Measurements from ENCODE around the gene TRAPPC1.

TRAPPC1 gene

GRCh38 chr17:7897090-7897489, 34.7 kb downstream of the TRAPPC1 start:
- DNase-seq = no peak

GRCh38 chr17:7894866-7895265, 36.9 kb downstream of the TRAPPC1 start:
- no peak for DNase-seq

GRCh38 chr17:7894226-7894625, 37.5 kb downstream of the TRAPPC1 start:
- no peak for DNase-seq

GRCh38 chr17:7893187-7893880, 38.4 kb downstream of the TRAPPC1 start:
- DNase-seq = no peak

GRCh38 chr17:7889166-7889955, 42.4 kb downstream of the TRAPPC1 start:
- peak; percentile 99 for DNase-seq

GRCh38 chr17:7888184-7888920, 43.4 kb downstream of the TRAPPC1 start, which contains the start of gene CHD3:
Gene CHD3, plus strand, starts transcription at chr17:7888789. Its CDS starts 212 bp downstream, at chr17:7889001.
- peak; percentile 94 for DNase-seq

GRCh38 chr17:7887482-7888183, 44.1 kb downstream of the TRAPPC1 start:
- peak; percentile 99 for DNase-seq

GRCh38 chr17:7887038-7887481, 44.7 kb downstream of the TRAPPC1 start:
- DNase-seq = peak; percentile 90

- peak; percentile 78 for DNase-seq
These were observed 45.3 kb downstream of the TRAPPC1 start for GRCh38 chr17:7886227-7887037.

- DNase-seq = peak; percentile 84
These were observed 46.1 kb downstream of the TRAPPC1 start for GRCh38 chr17:7885367-7886226.

GRCh38 chr17:7884581-7885366, 47.0 kb downstream of the TRAPPC1 start:
- peak; percentile 74 for DNase-seq

GRCh38 chr17:7883781-7884386, 47.9 kb downstream of the TRAPPC1 start:
- peak; percentile 78 for DNase-seq

GRCh38 chr17:7882629-7883028, 49.1 kb downstream of the TRAPPC1 start:
- no peak for DNase-seq

- DNase-seq = peak; percentile 95
These were observed 49.7 kb downstream of the TRAPPC1 start for GRCh38 chr17:7882068-7882467.

GRCh38 chr17:7881276-7882054, 50.3 kb downstream of the TRAPPC1 start:
- peak; percentile 86 for DNase-seq
